SK-N-MC (cell line): ENCODE data around the gene KAZN.

Source experiments
- EZH2 ChIP-seq: fragments of 200-600 bp; sonication (generic); IDR thresholded peaks from one replicate; pipeline ENCODE4 v1.6.1; 2017; ENCODE audit warnings: antibody characterized with exemption
- FOXP2 ChIP-seq: optimal IDR thresholded peaks from 2 replicates; pipeline ENCODE3; 2011; ENCODE audit warnings: mild to moderate bottlenecking, moderate library complexity; ENCODE audit not compliant: insufficient read depth; ENCODE audit errors: extremely low read length, control extremely low read depth
- POLR2AphosphoS5 ChIP-seq: IDR thresholded peaks from 2 replicates; pipeline ENCODE4 v1.6.1; 2012; ENCODE audit warnings: mild to moderate bottlenecking, low read depth, low read length, borderline replicate concordance

GRCh38 chr1:15090373-15090772, 491.9 kb downstream of the KAZN start:
- TF ChIP-seq POLR2AphosphoS5, result no peak
- no peak for TF ChIP-seq EZH2
- no peak for TF ChIP-seq FOXP2
